Right renal cortex interstitium (tissue), 3 donors: ENCODE data around the gene FAM20A. TPM values are rescaled to one million over a fixed set of nuclear protein-coding genes. Genes with fewer than 3 reads are reported as not detected.

Source experiments
- DNase-seq, 3 donors: peaks; one replicate each; pipeline ENCODE4 v3.0.0-alpha.2; 2013; ENCODE audit warnings: low read depth in 3 of 3, low spot score in 2 of 3
- polyA plus RNA-seq, 3 donors: library from polyadenylated mRNA; unstranded; fragments of 120-200 nt; gene quantifications; one replicate each; pipeline ENCODE4 v1.2.1, GENCODE V29; 2013; ENCODE audit not compliant: insufficient read length in 3 of 3

FAM20A gene
- polyA plus RNA-seq, 3 donors: 9.3 to 12.4 (median 12.3) TPM

- no peak for DNase-seq
These were observed 10.4 kb upstream of the FAM20A start for GRCh38 chr17:68611353-68612208.

- DNase-seq: no peak
These were observed 9.4 kb upstream of the FAM20A start for GRCh38 chr17:68610554-68610953.

DNA sequence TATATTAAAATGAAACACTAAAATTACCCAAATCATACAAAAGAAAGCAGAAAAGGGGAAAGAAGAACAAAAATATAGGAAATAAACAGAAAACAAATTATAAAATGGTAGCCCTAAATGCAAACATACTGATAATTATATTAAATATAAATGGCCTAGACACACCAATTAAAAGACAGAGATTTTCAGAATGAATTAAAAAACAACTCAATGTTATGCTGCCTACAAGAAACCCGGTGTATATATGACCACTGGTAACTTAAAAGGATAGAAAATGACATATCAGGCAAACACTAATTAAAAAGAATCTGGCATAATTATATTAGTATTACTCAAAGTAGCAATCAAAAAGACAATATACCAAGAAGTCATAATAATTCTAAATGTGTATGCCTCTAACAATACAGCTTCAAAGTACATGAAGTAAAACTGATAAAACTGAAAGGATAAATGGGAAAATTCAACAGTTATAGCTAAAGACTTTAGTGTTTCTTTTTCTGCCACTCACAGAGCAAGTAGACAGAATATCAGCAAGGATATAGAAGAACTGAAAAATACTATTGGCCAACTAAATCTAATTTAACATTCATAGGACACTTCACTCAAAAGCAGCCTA, 7.5 kb upstream of the FAM20A start:
- DNase-seq: no peak

DNA sequence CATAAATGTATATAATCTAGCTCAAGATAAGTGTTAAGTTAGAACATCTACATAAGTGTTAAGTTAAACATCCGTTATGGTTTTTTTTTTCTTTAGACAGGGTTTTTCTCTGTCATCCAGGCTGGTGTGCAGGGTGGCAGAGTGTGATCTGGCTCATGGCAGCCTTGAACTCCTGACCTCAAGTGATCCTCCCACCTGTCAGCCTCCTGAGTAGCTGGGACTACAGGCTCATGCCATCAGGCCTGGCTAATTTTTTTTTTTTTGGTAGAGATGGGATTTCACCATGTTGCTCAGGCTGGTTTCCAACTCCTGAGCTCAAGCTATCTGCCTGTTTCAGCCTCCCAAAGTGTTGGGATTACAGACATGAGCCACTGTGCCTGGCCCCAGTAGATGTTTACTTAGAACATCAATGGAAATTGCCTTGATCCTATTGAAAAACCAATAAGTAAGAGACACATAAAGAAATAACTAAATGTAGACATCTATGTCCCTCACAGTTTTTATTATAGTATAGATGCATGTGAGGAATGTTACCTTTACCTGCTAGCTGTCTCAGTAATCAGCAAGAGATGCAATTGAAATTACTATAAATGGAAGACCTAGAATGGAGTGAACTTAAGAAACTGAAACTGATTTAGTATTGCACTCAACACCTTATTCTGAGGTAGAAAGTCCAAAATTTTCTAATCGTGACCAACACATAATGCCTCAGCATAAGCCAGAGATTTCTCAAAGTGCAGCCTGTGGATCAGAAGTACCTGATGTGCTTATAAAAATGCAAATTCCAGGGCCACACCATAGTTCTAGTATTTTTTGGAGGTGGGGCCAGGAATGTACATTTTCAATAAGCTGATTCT, 5.5 kb upstream of the FAM20A start:
- no peak for DNase-seq

GRCh38 chr17:68605914-68606313, 4.7 kb upstream of the FAM20A start:
- DNase-seq: no peak

GRCh38 chr17:68603656-68604055, 2.5 kb upstream of the FAM20A start:
- no peak for DNase-seq

DNA sequence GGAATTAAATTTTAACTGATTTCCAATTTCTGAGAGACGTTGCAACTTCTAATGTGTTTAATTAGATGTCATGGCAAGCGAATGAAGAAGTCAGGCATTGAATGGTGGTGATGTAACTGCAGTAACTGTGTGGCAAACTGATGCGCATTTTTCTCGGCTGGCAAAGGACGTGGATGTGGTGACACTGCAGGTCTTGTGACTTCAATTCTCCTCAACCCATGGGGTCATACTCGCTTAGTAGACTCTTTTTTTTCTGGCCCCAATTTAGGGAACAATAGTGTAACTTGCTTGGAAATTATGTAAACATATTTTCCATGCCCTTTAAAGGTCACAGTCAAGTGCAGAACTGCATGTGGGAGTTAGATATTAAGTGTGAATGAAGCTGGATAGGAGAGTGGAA, 1.9 kb upstream of the FAM20A start:
- no peak for DNase-seq

GRCh38 chr17:68602289-68602688, 1.1 kb upstream of the FAM20A start:
- no peak for DNase-seq

DNA sequence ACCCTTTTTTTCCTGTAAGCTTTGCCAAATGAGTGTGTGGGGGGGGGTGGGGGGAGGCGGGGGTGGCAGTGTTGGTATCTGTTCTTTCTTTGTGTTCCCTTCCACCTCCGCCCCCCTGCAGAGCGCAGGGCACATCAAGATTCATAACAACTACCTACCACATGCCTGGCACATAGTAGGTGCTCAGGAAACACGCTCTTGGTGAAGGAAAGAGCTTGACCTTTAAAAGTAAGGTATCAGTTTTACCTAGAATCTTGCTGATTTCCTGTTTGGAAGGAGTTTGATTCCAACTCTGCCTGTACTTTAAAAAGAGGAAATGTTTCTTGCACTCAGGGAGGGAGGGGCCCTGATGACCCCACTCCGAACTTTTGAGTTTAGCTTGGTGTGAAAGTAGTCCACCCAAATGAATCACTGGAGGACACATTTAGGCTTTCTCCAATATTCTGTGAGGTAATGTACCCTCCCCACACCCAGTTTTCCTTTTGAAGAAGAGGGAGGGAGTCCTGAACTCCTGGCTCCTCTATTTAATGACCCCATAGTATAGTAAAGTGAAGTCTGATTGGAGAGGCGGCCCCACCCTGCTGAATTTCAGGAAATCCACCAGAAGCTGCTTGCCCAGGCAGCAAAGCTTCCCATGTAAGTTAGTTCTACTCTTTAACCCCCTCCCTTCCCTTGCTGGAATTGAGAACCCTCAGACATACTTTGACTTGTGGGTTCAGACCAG, 560 bp upstream of the FAM20A start:
- no peak for DNase-seq

DNA sequence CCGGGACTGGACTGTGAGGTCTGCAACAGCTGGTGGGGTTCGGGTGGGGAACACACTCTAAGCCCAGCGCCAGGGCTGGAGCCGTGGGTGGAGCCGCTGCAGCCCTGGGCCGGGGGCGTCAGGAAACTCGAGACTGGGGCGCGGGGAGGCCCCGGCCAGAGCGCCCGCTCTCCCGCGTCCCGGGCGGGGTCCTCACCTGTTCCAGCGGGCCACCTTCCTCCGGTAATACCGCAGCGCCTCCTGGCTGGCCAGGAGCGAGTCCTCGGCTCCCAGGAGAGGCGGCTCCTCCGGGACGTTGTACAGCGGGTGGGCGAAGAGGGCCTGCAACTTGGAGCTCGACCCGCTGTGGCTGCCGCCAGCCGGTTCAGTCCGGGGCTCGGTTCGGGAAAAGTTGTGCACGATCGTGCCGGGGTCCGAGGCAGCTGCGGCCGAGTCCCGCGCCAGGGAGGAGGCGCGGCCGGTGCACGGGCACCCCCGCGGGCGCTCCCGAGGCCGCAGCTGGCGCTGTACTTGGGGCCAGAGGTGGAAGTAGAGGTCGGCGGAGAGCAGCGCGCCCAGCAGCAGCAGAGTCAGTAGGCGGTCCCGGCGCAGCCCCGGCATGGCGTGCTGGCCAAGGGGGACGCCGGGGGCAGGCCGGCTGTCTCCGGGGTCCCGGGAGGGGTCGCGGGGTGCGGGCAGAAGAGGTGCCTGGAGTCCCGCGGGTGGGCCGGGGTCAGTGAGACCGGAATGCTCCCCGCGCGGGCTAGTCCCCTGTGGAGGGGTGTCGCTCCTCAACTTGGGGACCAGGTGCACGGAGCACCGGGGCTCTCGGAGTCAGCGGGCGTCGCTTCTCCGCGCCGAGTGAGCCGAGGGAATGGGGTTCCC, 868 bp downstream of the FAM20A start:
- no peak for DNase-seq

- DNase-seq: no peak
These were observed 1.6 kb downstream of the FAM20A start for GRCh38 chr17:68599552-68600066.

- no peak for DNase-seq
These were observed 2.1 kb downstream of the FAM20A start for GRCh38 chr17:68599091-68599490.

DNA sequence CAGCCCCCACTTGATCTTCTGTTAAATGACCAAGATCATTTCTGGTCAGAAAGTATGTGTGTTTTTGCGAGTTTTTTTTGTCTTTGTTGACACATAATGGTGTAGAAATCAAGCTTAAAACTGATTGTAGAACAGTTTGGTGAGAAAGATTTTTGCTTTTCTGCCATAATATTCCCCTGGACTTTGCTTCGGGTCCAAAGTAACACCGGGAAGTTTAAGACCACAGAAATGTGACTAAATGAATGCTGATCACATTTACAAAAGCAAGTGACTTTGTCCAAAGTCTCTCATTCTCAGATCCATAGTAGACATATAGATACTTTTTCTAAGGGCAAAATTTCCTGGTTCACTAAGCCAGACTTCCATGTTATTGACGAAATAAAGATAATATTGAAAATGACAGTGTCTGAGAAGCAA, 2.6 kb downstream of the FAM20A start:
- no peak for DNase-seq

GRCh38 chr17:68598074-68598473, 3.1 kb downstream of the FAM20A start:
- no peak for DNase-seq

- no peak for DNase-seq
These were observed 4.7 kb downstream of the FAM20A start for GRCh38 chr17:68596411-68596945.

- no peak for DNase-seq
These were observed 5.2 kb downstream of the FAM20A start for GRCh38 chr17:68595986-68596385.

GRCh38 chr17:68595496-68595895, 5.7 kb downstream of the FAM20A start:
- no peak for DNase-seq

DNA sequence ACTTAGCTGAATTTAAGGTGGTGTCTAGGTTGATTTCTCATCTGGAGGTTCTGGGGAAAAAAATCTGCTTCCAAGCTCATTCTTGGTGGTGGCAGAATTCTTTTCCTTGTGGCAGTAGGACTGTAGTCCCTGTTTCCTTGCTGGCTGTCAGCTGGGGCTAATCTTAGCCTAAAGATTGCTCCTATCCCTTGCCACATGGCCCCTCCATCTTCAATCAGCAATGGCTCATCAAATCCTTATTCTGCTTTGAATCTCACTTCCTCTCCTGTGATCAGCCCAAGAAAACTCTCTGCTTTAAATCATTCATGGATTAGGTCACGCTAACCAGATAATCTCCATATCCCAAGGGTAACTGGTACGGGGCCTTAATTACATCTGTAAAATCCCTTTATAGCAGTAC, 6.6 kb downstream of the FAM20A start:
- no peak for DNase-seq
